NCI-H748 (cell line): ENCODE data around the gene ITGA7.

ENCODE experiments used
- DNase-seq: peaks from one replicate; lab custom pipeline; 2025; ENCODE audit not compliant: unreplicated experiment; lab: John Stamatoyannopoulos, UW

ITGA7 gene, protein sequence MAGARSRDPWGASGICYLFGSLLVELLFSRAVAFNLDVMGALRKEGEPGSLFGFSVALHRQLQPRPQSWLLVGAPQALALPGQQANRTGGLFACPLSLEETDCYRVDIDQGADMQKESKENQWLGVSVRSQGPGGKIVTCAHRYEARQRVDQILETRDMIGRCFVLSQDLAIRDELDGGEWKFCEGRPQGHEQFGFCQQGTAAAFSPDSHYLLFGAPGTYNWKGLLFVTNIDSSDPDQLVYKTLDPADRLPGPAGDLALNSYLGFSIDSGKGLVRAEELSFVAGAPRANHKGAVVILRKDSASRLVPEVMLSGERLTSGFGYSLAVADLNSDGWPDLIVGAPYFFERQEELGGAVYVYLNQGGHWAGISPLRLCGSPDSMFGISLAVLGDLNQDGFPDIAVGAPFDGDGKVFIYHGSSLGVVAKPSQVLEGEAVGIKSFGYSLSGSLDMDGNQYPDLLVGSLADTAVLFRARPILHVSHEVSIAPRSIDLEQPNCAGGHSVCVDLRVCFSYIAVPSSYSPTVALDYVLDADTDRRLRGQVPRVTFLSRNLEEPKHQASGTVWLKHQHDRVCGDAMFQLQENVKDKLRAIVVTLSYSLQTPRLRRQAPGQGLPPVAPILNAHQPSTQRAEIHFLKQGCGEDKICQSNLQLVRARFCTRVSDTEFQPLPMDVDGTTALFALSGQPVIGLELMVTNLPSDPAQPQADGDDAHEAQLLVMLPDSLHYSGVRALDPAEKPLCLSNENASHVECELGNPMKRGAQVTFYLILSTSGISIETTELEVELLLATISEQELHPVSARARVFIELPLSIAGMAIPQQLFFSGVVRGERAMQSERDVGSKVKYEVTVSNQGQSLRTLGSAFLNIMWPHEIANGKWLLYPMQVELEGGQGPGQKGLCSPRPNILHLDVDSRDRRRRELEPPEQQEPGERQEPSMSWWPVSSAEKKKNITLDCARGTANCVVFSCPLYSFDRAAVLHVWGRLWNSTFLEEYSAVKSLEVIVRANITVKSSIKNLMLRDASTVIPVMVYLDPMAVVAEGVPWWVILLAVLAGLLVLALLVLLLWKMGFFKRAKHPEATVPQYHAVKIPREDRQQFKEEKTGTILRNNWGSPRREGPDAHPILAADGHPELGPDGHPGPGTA

DNA sequence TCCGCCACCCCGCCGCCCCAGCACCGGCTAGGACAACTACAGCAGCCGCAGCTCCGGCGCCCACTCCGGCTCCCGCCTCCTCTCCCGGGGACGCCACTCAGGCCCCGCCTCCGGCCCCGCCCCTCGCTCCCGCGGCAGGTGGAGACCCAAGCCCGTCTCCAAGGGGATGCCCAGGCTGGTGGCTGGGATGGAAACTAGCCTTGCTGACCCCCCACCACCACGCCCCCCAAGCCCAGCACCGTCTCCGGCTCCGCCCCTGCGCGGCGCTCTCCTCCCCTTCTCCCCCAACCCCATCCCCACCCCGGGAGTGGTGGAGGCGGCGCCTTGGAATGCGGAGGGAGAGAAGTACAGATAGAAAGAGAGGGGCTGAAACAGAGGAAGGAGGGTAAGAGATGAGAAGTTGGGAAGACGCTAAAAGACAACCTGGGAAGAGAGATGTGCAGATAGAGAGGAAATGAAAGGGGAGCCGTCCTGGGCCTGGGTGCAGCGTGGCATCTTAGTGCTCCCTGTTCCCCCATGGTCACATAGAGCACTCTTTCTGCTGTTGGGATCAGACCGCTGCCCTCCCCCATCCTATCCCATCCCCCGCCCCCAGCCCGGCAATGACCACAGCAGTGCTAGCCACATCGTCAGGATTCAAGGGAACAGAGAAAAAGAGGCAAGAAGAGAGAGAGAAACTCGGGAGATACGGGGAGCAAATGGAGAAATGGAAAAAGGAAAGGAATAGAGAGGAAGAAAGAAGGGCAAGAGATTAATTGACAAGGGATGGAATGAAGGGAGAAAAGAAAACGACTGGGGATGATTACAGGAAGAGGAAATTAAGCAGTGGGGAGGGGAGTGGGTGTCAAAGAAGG is at the start of gene ITGA7:
Gene ITGA7 (minus strand): TSS at position 64 of the 854 bp plus-strand sequence. CDS start 222 bp downstream, outside the sequence.
- DNase-seq: peak; percentile 95

DNA sequence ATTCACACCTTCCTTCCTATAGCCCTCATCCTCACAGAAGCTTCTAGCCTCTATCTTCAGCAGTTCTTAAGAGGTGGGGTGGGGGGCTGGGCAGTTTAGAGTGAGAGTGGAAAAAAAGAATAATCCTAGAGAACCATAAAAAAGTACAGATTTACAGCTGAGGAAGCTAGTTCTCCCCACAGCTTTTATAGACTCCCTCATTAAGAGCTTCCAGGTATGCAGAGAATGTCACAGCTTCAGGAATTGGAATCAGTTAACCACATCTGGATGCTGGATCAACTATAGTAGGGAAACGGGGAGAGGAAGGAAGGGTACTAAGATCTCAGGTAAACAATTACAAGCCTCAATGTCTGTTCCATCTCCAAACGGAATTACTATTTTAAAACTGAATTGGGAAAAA is 47.5 kb upstream of the ITGA7 start:
- no peak for DNase-seq

DNA sequence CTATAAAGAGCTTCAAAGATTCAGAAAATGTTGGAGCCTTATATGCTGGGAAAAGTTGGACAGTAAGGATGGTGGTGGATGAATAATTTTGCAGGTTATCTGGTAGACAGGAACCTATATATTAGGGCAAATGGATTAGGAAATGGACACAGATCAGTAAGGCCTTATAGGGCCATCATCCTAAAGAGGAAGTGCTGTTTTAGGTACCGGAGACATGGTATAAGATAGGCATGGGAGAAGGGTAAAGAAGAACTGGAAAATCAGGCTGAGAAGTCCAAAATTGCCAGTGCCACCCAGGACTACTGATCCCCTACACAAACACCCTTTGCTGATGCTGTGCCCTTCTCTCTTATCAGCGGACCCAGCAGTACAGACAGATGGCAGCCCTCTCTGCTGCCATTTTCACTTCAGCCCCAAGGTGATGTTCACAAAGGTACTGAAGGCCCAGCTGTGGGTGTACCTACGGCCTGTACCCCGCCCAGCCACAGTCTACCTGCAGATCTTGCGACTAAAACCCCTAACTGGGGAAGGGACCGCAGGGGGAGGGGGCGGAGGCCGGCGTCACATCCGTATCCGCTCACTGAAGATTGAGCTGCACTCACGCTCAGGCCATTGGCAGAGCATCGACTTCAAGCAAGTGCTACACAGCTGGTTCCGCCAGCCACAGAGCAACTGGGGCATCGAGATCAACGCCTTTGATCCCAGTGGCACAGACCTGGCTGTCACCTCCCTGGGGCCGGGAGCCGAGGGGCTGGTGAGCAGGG is 40.7 kb upstream of the ITGA7 start:
- DNase-seq: no peak

DNA sequence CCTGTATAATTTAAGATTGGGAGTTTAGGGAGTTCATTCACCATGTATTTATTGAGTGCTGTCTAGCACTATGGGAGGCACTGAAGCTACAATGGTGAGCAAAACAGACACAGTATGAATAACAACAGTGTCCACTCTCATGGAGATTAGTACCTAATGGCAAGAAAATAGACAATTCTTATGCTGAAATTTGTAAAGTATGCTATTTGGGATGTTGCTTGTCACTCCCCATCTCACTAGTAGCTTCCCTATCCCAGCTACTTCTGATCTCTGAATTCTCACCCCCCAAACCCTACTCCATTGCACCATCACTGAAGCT is 39.2 kb upstream of the ITGA7 start:
- no peak for DNase-seq

DNA sequence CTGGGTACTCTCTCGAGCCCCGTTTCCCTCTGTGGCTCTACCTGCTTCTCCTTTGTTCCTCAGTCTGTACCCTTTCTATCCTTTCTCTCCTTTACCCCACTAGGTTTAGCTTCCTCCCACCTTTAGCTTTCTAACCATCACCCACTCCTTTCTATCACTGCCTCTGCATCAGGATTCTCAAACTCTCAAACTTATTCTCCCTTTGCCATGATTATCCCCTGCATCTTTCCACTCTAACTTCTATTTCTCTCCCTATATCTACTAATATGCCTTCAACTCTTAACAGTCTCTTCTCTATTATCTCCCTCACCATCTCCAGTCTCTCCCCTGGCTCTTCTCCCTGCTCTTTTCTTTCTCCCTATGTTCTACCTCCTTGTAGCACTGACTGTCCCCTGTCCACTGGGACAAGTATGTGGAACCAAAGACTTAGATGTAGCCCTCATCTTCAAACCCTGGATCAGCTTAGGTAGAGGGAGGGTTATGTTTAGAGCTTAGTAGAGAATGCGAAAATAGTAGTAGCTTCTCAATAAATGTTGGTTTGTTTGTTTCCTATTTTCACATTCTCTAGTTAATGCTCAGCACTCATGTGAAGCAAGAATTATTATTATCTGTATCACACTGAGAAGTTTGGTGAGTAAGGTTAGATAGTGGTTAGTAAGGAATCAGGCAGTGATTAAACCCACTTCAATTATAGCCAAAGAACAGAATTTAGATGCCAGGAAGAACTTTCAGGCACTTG is 38.6 kb upstream of the ITGA7 start:
- no peak for DNase-seq

DNA sequence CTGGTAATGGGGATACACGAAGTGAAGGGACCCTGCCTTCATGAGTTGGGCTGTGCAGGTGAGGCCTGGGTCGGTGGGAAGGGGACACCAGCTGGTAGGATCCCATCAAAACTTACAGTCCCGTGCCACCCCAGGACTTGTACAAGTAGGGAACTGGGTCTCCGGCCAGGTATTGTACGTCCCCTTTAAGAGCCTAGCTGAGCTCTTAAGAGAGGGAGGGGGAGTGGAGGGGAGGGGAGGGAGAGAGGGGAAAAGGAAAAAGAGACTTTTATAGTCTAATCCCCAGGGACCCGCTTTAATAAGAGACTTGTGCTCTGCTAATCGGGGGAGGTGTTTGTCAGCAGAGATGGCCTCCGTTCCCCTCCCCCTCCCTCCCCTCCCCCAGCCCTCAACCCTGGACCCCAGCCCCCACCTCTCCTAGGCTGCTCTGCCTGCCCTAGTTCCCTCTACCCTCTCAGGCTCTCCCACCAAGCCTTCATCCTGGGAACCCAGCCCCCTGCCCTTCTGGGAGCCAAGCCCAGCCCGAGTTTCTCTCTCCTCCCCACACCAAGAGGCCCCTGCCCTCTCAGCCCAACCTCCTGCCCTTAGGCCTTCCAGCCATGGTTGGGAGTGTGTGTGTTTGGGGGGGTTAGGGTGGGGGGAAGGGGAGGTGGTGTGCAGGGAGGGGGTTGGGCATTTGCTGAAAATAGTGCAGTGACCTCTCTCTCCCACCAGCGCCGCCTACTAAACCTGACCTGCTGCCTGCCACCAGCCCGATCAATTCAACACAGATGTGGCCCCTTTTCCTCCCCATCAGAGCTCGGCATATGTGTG is 37.9 kb upstream of the ITGA7 start:
- peak; percentile 59 for DNase-seq

DNA sequence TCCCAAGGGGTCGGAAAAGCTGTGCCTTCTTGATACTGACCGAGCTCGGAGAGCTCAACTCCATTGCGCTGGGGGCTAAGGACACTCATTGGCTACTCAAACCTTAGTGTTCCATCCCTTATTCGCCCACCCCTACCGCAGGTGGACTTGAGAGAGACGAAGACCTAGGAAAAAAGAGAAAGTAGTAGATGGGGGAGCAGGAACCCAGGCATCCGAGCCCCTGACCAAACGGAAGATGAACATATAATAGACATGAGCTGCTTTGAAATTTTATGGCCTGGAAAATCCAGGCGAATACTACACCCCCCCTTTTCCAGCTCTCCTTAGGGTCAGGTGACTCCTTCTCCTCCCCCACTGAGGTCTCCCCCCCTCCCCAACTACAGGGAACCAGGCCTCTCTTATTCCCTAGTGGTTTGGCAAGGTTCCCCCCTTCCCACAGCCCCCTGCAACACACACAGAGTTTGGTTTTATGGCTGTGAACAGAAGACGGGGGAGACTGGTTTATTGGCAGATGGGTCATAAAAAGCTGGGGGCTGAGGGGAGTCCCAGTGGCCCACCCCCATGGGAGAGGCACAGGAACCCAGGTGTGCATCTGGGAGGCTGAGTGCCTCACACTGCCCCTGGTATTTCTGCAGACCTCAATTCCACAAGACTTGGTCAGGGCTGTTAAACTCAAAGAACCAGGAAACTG is 36.8 kb upstream of the ITGA7 start:
- peak; percentile 43 for DNase-seq

DNA sequence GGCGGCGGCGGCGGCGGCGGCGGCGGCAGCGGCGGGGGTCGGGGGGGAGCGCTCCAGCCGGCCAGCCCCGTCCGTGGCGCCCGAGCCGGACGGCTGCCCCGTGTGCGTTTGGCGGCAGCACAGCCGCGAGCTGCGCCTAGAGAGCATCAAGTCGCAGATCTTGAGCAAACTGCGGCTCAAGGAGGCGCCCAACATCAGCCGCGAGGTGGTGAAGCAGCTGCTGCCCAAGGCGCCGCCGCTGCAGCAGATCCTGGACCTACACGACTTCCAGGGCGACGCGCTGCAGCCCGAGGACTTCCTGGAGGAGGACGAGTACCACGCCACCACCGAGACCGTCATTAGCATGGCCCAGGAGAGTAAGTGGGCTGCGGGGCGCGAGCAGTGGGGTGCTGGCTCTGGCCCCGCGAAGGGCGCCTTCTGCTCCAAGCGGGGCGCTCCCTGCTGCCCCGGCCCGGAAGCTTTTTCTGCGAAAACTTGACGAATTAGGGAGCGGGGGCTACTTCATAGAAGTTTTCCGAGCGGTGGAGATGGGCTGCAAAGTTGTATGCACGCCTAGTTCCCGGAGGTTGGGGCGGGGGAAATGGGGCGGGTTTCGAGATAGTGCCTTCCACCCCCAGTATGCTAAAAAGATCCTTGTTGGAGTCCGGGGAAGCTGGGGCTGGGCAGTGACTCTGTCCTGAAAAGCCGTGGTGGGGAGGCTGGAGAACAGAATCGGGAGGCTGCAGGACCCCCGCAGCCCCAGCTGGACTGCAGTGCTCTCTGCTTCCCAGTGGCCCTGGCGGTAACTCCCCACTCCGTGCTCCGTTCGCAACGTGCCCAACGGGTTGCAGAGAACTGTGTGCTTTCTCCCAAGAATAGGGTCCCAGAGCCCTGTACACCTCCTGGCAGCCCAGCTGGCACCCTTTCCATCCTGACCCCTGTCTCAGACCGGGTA is 36.0 kb upstream of the ITGA7 start:
- DNase-seq: peak; percentile 76

DNA sequence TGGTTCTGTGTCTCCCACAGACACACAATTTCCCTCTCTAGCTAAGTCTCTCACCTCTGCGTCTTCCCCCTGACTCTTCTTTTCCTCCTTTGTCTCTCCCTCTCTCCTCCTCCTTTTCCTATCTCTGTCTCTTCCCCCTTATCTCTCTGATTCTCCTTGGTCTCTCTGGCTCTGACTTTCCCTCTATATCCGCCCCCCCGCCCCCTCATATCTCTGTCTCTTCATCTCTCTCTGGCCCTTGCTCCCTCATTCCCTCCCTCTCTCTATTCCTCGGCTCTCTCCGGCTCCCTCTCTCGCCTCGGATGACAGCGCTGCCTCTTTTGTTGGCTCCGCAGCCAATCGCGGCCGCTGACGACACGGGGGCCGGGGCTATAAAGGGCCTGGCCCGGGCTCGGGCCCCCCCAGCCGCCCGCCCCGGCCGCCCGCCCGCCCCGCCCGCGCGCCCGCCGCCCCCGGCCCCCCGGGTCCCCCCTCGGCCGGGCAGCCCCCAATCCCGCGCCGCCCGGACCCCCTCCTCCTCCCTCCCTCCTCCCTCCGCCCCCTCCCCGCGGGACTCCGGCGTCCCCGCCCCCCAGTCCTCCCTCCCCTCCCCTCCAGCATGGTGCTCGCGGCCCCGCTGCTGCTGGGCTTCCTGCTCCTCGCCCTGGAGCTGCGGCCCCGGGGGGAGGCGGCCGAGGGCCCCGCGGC is 35.2 kb upstream of the ITGA7 start, which contains the start of gene GDF11:
Gene GDF11 (plus strand): TSS at position 404 of the 687 bp plus-strand sequence. CDS start 195 bp downstream, at position 599.
- DNase-seq: peak; percentile 87

DNA sequence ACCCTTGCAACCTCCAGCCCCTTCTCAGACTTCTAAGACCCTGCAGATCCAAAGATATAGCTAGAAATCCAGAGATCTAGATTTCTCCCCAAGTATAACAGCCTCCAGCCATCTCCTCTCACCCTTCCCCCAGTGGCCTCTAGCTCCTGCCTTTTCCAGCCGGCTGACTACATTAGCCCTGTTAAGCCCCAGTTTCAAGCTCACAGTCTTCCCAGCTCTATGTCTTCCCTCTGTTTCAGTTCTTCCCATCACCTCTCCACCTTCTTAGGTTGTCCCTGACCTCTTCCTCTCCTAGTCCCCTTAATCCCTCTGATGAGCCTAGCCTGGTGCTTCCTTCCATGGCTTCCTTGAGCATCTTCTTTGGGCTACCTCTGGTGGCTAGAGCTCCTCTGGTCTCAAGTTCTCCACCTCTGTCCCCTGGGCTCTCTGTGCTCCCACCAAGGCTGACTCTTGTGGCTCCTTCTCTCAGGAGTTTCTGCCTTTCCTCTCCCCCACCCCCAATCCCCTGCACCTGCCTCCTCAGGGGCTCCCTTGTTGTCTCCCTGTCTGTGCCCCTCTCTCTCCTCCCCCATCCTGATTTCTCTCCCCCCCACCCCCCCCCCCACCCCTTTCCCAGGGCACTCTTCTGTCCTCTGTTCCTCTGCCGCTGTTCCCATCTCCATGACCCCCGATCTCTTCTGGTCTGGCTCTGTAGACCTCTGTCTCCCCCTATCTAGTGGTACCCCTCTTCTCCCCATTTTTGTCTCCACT is 34.4 kb upstream of the ITGA7 start:
- DNase-seq: no peak

DNA sequence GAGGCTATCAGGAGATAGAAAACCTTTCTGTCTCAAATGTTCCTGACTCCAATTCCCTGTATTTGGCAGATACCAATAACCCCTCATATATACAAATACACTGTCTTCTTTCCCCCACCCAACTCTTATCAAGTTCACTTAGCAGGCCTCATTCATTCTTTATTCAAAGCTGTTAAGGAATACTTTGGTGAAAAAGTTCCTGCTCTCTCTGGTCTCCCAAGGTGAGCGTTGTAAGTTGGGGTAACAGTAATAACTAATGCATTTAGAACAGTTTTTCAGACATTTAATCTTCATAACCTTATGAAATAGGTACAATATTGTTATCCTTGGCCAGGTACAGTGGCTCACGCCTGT is 31.3 kb upstream of the ITGA7 start:
- DNase-seq: no peak

DNA sequence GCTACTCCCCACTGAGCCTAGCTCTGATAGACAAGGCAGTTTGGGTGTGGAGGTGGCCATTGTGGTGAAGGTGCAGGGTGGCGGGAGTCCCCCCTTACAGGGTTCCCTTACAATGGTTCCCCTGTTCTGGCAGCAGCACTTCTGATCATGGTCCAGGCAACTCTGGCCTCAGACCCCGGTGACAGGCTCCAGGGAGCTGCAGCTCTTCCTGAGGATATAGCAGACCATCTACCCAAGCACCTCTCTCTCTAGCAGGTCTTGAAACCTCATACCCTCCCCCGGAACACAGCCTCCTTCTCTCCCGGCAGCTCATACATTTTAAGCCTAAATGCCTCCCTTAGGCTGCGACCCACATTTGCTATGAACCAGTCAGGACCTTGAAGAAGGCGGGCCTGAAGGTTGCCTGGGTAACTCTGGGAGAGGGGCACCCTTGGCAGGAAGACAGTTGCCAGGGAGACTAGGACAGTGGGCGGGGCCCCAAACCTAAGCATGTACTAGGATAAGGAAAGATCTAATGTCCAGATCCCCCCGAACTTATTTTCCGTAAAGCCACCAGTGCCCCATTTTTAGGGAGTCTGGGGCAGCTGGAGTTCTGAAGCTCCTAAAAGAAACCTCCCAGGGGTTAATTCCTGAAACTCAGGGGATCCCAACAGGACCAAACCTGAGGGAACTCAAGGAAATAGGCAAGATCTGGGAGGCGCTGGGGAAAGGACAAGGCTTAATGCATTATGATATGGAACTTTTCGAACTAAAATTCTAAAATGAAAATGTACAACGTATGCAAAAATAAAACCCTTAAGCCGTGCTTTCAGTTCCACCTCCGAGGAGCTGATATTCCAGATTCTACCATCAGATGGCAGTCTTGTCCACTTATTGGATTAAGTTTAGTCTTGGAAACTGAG is 30.7 kb upstream of the ITGA7 start:
- DNase-seq: peak; percentile 95

DNA sequence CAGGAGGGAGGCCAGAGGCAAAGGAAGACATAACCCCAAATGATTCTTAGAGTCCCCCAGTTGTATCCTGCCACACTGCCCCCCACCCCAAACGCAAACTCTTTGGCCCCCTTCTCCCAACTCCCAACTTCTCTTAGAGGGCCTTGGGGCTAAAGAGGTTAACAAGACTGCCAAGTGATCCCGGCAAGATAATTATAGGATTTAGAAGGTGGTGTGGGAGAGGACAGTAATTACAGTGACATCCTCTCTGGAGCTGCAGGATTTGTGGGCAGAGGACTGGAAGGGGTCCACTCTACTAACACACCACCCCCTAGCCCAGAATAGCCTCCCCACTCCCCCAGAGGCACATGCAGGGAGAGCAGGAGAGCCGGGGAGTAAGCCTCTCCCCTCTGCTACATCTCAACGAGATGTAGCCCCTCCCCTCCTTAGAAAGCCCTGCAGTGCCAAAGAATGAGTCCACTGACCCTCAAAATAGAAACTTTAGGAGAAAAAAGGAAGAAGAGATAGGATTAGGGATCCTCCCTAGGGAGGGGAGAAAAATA is 29.9 kb upstream of the ITGA7 start:
- DNase-seq: peak; percentile 49
